ENCODE measurements around the gene ZNF324B. TPM values are rescaled to one million over a fixed set of nuclear protein-coding genes. Genes with fewer than 3 reads are reported as not detected.

ZNF324B gene
- total RNA-seq, 1 donor from 2014 or later, result 9.9 TPM

GRCh38 chr19:58460039-58460438 is 8.6 kb downstream of the ZNF324B start:
- peaks cover 5% of the 10 kb centered on the region for H3K27me3 Mint-ChIP-seq (ENCODE audit: unreplicated experiment)
- no peak for DNase-seq
- no peaks in the 10 kb centered on the region for H3K4me1 Mint-ChIP-seq (ENCODE audit: low read depth, unreplicated experiment)
- no peak overlapping the region for H3K4me3 Mint-ChIP-seq (ENCODE audit: unreplicated experiment)
- H3K27ac Mint-ChIP-seq (ENCODE audit: unreplicated experiment), result no peak overlapping the region
- no peaks in the 10 kb centered on the region for H3K36me3 Mint-ChIP-seq (ENCODE audit: unreplicated experiment)
- no peak for TF ChIP-seq CTCF (IDR thresholded peaks at IDR 0.05; ENCODE audit: partially characterized antibody, unreplicated experiment)
- peaks cover 2% of the 10 kb centered on the region for H3K9me3 Mint-ChIP-seq (ENCODE audit: unreplicated experiment)

GRCh38 chr19:58466089-58466759 is 14.8 kb downstream of the ZNF324B start:
- H3K27ac Mint-ChIP-seq (ENCODE audit: unreplicated experiment), result peak overlapping the region; percentile 52
- TF ChIP-seq CTCF (IDR thresholded peaks at IDR 0.05; ENCODE audit: partially characterized antibody, unreplicated experiment), result no peak
- H3K27me3 Mint-ChIP-seq (ENCODE audit: unreplicated experiment), result peaks cover 7% of the 10 kb centered on the region
- peaks cover 5% of the 10 kb centered on the region for H3K4me1 Mint-ChIP-seq (ENCODE audit: low read depth, unreplicated experiment)
- no peak for DNase-seq
- no peaks in the 10 kb centered on the region for H3K9me3 Mint-ChIP-seq (ENCODE audit: unreplicated experiment)
- H3K4me3 Mint-ChIP-seq (ENCODE audit: unreplicated experiment), result peak overlapping the region; percentile 79
- no peaks in the 10 kb centered on the region for H3K36me3 Mint-ChIP-seq (ENCODE audit: unreplicated experiment)

GRCh38 chr19:58466760-58467589 is 15.6 kb downstream of the ZNF324B start, which contains the start of gene ZNF324:
Gene ZNF324, plus strand, starts transcription at chr19:58467080. Its CDS starts 2,106 bp downstream, at chr19:58469186.
- H3K27ac Mint-ChIP-seq (ENCODE audit: unreplicated experiment), result peak within 1 kb of the TSS; percentile 57
- no peak for TF ChIP-seq CTCF (IDR thresholded peaks at IDR 0.05; ENCODE audit: partially characterized antibody, unreplicated experiment)
- peaks cover 7% of the 10 kb centered on the region for H3K27me3 Mint-ChIP-seq (ENCODE audit: unreplicated experiment)
- H3K4me3 Mint-ChIP-seq (ENCODE audit: unreplicated experiment), result peak within 1 kb of the TSS; percentile 87
- H3K9me3 Mint-ChIP-seq (ENCODE audit: unreplicated experiment), result no peaks in the 10 kb centered on the region
- H3K4me1 Mint-ChIP-seq (ENCODE audit: low read depth, unreplicated experiment), result peaks cover 5% of the 10 kb centered on the region
- H3K36me3 Mint-ChIP-seq (ENCODE audit: unreplicated experiment), result no peaks in the 10 kb centered on the region
- DNase-seq, result peak; percentile 99

- Mint-ChIP-seq H3K27me3 (ENCODE audit: unreplicated experiment) (peaks cover 7% of the 10 kb centered on the region), H3K4me3 (ENCODE audit: unreplicated experiment) (peak overlapping the region; percentile 87), H3K27ac (ENCODE audit: unreplicated experiment) (no peak overlapping the region), H3K9me3 (ENCODE audit: unreplicated experiment) (peaks cover 2% of the 10 kb centered on the region), H3K4me1 (ENCODE audit: low read depth, unreplicated experiment) (peaks cover 5% of the 10 kb centered on the region), H3K36me3 (ENCODE audit: unreplicated experiment) (no peaks in the 10 kb centered on the region)
- TF ChIP-seq CTCF (IDR thresholded peaks at IDR 0.05; ENCODE audit: partially characterized antibody, unreplicated experiment), result no peak
- no peak for DNase-seq
Observed at GRCh38 chr19:58468216-58468839, 16.9 kb downstream of the ZNF324B start.

All from glutamatergic neuron (in vitro differentiated cells).